Stromal cell of bone marrow (primary cell): ENCODE results near the gene PRKAR2A.
"Not testable (repeated sequence)": the region's sequence is repeated elsewhere in the genome, so short reads cannot be mapped to it uniquely, and the experiment has no call there.

Experiments
- DNase-seq: peaks from one replicate; pipeline ENCODE4 v3.0.0-alpha.2; 2012; ENCODE audit warnings: low read depth

Gene PRKAR2A

GRCh38 chr3:48835650-48836366, 11.9 kb downstream of the PRKAR2A start:
- DNase-seq, result no peak

DNA sequence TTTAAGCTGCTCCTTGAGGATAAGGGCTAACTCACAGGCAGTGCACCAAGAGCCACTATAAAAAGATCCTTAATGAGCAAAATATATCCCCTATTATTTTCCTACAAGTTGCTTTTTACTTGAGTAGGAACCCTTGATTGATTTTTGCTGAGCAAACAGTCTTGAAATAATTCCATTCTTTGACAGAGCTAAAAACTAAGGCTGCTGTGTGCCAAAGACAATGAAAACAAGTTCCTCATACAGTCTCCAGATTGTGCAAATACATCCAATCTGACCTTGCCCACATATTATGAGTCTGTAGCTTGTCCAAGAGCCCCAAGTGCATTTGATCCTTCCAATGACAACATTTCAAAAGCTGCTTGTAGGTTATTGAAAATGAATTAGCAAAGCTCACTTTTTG, 15.0 kb downstream of the PRKAR2A start:
- DNase-seq, result peak; percentile 73

GRCh38 chr3:48830715-48831114, 17.0 kb downstream of the PRKAR2A start:
- DNase-seq, result no peak

- not testable (repeated sequence) for DNase-seq
Measured at GRCh38 chr3:48829525-48829924, 18.1 kb downstream of the PRKAR2A start.

- DNase-seq, result not testable (repeated sequence)
Measured at GRCh38 chr3:48827874-48828273, 19.8 kb downstream of the PRKAR2A start.

- peak; percentile 99 for DNase-seq
Measured at GRCh38 chr3:48826451-48826850, 21.2 kb downstream of the PRKAR2A start.

DNA sequence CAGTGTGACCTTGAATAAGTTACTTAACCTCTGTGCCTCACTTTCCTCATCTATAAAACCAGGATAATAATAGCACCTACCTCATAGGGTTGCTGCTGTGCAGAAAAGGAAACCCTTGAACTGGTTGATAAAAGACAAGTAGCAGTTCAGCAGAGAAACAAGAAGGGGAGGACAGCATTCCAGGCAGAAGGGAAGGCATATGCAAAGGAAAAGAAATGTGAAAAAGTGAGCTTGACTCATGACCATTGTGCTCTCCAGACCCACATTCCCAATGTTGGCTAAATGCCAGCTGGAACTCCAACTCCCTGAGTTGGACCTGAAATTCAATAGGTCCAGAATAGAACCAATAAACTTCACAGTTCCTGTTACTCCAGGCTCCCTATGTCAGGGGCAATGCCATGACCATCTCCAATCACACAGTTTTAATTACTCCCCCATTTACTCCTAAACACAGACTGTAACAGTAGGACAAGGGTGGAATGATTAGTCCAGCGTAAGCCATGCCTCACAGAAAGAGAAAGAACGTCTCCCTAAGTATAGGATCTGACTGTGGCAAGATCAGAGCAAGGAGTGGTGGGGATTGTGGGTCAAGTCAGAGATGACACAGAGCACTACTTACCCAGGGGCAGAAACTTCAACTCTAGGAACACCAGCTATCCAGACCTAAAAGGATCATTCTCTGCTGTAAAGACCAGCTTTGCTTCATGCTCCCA, 26.9 kb downstream of the PRKAR2A start:
- DNase-seq, result peak; percentile 64

- DNase-seq, result no peak
Measured at GRCh38 chr3:48819234-48820221, 28.1 kb downstream of the PRKAR2A start.

GRCh38 chr3:48811524-48811923, 36.1 kb downstream of the PRKAR2A start:
- no peak for DNase-seq

GRCh38 chr3:48804930-48805329, 42.7 kb downstream of the PRKAR2A start:
- no peak for DNase-seq

GRCh38 chr3:48800831-48801230, 46.8 kb downstream of the PRKAR2A start:
- not testable (repeated sequence) for DNase-seq

DNA sequence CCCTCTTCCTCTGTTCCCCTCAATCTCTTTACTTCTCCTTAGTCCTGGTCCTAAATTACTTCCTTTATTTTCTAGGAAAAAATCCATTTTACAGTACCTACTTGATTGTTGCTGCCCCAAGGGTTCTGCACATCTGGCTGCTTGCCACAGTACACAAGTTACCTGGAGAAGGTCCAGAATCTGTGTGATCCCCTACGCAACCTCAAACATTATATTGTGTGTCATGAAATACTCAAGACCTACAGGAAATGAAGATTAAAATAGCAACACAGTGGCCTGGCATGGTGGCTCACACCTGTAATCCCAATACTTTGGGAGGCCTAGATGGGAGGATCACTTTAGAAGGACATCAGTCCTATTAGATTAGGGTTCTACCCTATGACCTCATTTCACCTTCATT, 48.7 kb downstream of the PRKAR2A start:
- DNase-seq, result no peak

DNA sequence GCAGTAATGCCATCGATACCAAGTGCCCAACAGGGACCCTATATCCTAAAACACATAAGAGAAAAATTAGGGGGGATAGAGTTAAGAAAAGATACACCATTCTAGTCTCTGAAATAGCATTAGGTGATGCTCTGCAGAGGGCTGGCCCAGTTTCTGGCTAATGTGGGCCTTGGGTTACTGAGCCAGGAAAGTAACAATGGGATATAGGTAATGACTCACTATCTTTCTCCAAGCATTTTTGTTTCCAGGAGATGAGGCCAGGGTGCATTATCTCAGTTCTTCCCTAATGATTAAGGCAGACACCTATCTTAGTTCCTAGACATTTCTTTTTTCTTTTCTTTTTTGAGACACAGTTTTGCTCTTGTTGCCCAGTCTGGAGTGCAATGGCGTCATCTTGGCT, 50.0 kb downstream of the PRKAR2A start:
- no peak for DNase-seq

DNA sequence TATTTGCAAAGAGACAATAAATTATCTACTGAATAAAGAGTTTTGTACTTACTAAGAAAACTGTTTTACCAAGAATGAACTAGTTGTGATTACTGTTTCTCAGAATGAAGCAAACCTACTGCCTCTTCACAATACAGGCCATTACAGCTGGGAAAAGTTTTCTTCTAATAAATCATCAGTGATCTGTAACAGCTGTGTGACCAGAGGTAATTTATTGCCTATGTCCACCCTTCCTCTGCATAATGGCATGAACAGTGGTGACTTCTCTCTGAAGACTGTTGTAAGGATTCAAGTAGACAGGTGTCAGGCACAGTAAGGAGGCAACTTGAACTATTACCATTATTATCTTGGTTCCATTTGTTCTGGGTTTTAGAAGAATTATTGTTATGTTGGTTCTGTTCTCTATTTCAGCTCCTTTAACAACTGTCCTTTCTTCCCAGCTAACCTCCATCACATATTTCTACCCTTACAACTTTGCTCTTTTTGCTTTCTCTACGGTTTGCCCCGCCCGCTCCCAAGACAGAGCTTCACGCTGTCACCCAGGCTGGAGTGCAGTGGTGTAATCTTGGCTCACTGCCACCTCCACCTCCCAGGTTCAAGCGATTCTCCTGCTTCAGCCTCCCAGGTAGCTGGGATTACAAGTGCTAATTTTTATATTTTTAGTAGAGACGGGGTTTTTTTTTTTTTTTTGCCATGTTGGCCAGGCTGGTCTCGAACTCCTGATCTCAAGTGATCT, 51.5 kb downstream of the PRKAR2A start:
- no peak for DNase-seq

GRCh38 chr3:48793484-48793883, 54.2 kb downstream of the PRKAR2A start:
- not testable (repeated sequence) for DNase-seq

- no peak for DNase-seq
Measured at GRCh38 chr3:48789665-48790064, 58.0 kb downstream of the PRKAR2A start.

DNA sequence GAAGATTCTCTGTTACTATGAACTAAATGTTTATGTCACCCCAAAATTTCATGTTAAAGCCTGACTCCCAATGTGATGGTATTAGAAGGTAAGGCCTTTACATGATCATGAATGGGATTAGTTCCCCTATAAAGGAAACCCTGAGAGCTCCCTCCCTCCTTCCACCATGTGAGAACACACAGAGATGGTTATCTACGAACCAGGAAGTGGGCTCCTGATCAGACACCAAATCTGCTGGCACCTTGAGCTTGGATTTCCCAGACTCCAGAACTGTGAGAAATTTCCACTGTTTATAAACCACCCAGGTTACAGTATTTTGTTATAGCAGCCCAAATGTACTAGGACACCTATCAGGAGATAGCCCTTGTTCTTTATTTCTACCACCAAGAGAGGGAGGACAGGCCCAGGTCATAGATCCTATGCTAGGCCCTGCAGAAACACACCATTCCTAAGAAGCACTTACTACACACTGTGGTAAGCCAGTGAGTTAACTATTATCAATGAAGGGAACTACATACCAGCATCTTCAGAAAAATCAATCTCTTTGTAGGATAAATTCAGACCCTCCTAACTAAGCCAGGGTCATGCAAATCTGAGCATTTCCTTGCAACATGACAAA, 59.0 kb downstream of the PRKAR2A start:
- DNase-seq, result no peak

- DNase-seq, result peak; percentile 24
Measured at GRCh38 chr3:48784426-48785120, 63.1 kb downstream of the PRKAR2A start.

- no peak for DNase-seq
Measured at GRCh38 chr3:48783304-48783703, 64.4 kb downstream of the PRKAR2A start.

- DNase-seq, result no peak
Measured at GRCh38 chr3:48782046-48782445, 65.6 kb downstream of the PRKAR2A start.

DNA sequence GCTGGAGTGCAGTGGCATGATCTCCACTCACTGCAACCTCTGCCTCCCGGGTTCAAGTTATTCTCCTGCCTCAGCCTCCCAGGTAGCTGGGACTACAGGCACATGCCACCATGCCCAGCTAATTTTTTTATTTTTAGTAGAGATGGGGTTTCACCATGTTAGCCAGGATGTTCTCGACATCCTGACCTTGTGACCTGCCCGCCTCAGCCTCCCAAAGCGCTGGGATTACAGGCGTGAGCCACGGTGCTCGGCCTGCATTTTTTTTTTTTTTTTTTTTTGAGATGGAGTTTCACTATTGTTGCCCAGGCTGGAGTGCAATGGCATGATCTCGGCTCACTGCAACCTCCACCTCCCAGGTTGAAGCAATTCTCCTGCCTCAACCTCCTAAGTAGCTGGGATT, 69.1 kb downstream of the PRKAR2A start:
- not testable (repeated sequence) for DNase-seq
